Measurements from ENCODE around the gene LDLRAD4.

LDLRAD4 gene

GRCh38 chr18:13237073-13237472, 18.5 kb downstream of the LDLRAD4 start:
- TF ChIP-seq, protein P1, sequence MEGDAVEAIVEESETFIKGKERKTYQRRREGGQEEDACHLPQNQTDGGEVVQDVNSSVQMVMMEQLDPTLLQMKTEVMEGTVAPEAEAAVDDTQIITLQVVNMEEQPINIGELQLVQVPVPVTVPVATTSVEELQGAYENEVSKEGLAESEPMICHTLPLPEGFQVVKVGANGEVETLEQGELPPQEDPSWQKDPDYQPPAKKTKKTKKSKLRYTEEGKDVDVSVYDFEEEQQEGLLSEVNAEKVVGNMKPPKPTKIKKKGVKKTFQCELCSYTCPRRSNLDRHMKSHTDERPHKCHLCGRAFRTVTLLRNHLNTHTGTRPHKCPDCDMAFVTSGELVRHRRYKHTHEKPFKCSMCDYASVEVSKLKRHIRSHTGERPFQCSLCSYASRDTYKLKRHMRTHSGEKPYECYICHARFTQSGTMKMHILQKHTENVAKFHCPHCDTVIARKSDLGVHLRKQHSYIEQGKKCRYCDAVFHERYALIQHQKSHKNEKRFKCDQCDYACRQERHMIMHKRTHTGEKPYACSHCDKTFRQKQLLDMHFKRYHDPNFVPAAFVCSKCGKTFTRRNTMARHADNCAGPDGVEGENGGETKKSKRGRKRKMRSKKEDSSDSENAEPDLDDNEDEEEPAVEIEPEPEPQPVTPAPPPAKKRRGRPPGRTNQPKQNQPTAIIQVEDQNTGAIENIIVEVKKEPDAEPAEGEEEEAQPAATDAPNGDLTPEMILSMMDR (IDR thresholded peaks at IDR 0.05; ENCODE audit: unreplicated experiment in 3 of 3) = no peak
- no peaks in the 10 kb centered on the region for H3K36me3 Mint-ChIP-seq (ENCODE audit: low read depth)
- peaks cover 34% of the 10 kb centered on the region for H3K4me1 Mint-ChIP-seq
- H3K27me3 Mint-ChIP-seq (ENCODE audit: low read depth) = peaks cover 8% of the 10 kb centered on the region
- H3K4me3 Mint-ChIP-seq = no peak overlapping the region
- no peak overlapping the region for H3K27ac Mint-ChIP-seq
- H3K9me3 Mint-ChIP-seq = peaks cover 3% of the 10 kb centered on the region

DNA sequence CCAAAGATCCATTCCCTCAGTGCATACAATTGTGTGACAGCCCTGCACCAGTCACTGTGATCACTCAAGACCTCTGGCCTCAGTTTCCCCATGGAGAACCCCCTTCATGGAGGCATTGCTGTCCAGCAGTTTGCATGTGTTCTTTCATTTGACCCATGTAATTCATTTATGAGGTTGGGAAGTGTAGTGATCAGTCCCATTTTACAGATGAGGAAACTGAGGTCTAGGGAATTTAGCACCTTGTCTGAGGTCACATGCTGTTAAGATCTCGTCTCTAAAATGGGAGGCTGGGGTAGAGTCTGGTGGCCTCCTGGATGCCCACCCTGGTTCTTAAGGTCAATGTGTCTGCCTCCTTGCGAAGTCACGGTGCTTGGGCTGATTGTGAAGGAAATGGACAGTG, 19.1 kb downstream of the LDLRAD4 start:
- Mint-ChIP-seq H3K27ac (no peak overlapping the region), H3K36me3 (ENCODE audit: low read depth) (no peaks in the 10 kb centered on the region), H3K4me3 (no peak overlapping the region), H3K4me1 (peaks cover 29% of the 10 kb centered on the region), H3K27me3 (ENCODE audit: low read depth) (peaks cover 4% of the 10 kb centered on the region), H3K9me3 (peaks cover 3% of the 10 kb centered on the region)
- TF ChIP-seq, protein P1 (IDR thresholded peaks at IDR 0.05; ENCODE audit: unreplicated experiment in 3 of 3) = no peak

DNA sequence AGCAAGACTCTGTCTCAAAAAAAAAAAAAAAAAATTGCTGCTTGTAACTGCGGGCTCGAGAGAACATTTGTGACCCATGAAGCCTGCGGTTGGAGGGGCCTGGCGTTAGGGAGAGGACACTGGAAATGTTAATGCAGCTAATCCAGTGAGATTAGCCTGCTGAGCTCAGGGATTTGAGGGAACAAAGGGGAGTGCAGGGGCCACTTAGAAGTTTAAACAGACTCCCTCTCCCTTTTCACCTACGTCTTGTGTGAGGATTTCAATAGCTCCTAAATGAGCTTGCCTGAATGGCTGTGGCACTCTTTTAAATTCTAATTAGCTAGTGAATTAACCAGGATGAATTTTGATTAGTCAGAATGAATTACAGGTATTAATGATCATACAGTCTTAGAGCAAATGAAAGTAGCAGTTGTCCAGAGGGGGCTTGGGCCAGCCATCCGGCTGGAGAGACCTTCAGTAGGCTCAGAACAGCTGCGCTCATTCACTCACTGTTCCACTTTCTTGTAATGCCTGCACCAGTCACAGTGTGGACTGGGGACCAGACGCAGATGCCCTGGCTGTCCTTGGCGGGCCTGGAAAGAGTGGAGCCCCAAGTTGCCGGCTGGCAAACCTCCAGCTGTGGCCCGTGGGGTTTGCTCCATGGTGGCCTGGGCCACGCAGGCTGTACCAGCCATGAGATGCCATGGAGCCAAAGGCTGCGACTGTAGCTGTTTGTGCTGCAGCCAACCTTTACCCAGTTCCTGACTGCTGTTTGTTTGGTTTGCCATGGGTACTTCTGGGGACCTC, 20.8 kb downstream of the LDLRAD4 start:
- peaks cover 29% of the 10 kb centered on the region for H3K4me1 Mint-ChIP-seq
- TF ChIP-seq, protein P1 (IDR thresholded peaks at IDR 0.05; ENCODE audit: unreplicated experiment in 3 of 3) = no peak
- H3K9me3 Mint-ChIP-seq = peaks cover 6% of the 10 kb centered on the region
- peaks cover 4% of the 10 kb centered on the region for H3K27me3 Mint-ChIP-seq (ENCODE audit: low read depth)
- peak overlapping the region in 1 of 3 experiments; percentile 59 for H3K27ac Mint-ChIP-seq
- H3K36me3 Mint-ChIP-seq (ENCODE audit: low read depth) = no peaks in the 10 kb centered on the region
- no peak overlapping the region for H3K4me3 Mint-ChIP-seq

DNA sequence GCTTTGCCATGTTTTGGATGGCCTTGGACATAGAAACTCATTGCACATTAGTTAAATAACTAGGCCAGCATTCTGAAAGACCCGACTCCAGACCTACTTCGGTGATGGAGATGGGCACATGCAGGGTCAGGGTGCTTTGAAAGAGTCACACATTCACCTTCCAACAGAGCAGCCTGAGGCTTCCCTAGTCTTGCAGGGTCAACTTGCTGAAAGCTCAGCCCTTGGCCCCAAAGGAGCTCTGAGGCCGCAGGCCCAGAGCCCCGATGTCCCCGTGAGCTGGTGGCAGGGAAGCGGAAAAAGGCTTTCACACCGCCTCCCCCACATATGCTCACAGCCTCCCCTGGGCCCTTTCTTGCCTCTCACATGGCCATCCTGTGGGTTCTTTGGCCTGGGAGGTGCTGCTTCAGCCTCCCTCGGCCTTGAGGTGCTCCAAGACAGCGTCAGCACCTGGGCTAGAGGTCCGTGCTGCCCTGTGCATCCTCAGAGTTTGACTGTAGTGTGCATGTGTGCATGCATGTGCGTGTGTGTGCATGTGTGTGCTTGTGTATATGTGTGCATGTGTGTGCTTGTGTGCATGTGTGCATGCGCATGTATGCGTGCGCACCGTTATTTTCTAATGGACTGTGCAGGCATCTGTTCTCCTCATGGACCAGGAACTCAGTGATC, 21.6 kb downstream of the LDLRAD4 start:
- Mint-ChIP-seq H3K36me3 (ENCODE audit: low read depth) (no peaks in the 10 kb centered on the region), H3K27ac (no peak overlapping the region), H3K9me3 (peaks cover 6% of the 10 kb centered on the region), H3K4me3 (no peak overlapping the region), H3K4me1 (peaks cover 28% of the 10 kb centered on the region), H3K27me3 (ENCODE audit: low read depth) (peaks cover 4% of the 10 kb centered on the region)
- TF ChIP-seq, protein P1 (IDR thresholded peaks at IDR 0.05; ENCODE audit: unreplicated experiment in 3 of 3) = no peak

DNA sequence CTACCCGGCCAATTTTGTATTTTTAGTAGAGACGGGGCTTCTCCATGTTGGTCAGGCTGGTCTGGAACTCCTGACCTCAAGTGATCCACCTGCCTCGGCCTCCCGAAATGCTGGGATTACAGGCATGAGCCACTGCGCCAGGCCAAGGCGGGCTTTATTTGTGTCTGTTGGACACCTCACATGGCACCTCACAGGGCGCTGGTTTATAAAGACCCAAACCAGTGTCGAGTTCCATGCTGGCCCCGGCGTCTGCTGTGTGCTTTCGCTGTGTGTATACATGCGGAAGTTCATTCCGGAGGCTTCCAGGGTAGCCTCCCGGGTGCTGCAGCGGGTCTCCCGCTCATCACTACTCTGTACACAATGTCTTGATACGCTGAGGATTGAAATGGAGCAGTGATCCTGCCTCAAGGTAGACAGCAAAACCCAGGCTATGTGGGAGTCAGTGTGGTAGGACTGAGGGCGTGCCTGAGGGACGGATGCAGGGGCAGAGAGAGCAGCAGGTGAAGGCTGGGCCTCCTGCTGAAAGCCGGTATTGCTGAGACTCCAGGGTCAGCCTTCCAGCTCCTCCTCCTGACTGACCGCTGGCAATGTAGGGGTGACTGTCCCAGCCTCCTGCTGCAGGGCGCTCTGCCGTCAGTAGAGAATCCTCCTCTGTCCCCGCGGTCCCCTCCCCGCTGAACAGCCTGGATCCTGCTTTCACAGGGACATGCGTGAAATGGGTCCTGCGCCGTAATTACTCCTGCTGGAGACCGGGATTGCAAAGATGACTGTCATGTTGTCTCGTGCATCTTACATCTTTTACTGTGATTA, 22.7 kb downstream of the LDLRAD4 start:
- Mint-ChIP-seq H3K4me3 (no peak overlapping the region), H3K36me3 (ENCODE audit: low read depth) (no peaks in the 10 kb centered on the region), H3K27ac (no peak overlapping the region), H3K9me3 (peaks cover 6% of the 10 kb centered on the region), H3K4me1 (peaks cover 28% of the 10 kb centered on the region), H3K27me3 (ENCODE audit: low read depth) (peaks cover 5% of the 10 kb centered on the region)
- TF ChIP-seq, protein P1 (IDR thresholded peaks at IDR 0.05; ENCODE audit: unreplicated experiment in 3 of 3) = no peak

All from nephron (organoid).